ENCODE measurements around the gene VSIR.

DNA sequence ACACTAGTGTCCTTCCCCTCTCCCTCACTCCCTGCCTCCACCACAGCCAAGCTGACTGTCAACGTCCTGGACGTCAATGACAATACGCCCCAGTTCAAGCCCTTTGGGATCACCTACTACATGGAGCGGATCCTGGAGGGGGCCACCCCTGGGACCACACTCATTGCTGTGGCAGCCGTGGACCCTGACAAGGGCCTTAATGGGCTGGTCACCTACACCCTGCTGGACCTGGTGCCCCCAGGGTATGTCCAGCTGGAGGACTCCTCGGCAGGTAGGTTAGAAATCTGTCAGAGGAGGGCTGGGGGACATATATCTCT is 24.9 kb upstream of the VSIR start:
- TF ChIP-seq, protein P1, sequence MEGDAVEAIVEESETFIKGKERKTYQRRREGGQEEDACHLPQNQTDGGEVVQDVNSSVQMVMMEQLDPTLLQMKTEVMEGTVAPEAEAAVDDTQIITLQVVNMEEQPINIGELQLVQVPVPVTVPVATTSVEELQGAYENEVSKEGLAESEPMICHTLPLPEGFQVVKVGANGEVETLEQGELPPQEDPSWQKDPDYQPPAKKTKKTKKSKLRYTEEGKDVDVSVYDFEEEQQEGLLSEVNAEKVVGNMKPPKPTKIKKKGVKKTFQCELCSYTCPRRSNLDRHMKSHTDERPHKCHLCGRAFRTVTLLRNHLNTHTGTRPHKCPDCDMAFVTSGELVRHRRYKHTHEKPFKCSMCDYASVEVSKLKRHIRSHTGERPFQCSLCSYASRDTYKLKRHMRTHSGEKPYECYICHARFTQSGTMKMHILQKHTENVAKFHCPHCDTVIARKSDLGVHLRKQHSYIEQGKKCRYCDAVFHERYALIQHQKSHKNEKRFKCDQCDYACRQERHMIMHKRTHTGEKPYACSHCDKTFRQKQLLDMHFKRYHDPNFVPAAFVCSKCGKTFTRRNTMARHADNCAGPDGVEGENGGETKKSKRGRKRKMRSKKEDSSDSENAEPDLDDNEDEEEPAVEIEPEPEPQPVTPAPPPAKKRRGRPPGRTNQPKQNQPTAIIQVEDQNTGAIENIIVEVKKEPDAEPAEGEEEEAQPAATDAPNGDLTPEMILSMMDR (IDR thresholded peaks at IDR 0.05), result no peak
- TF ChIP-seq POLR2A (IDR thresholded peaks at IDR 0.05), result no peak
